Fibroblast of the aortic adventitia (primary cell): Measurements from ENCODE around the gene ALPL. TPM values are rescaled to one million over a fixed set of nuclear protein-coding genes. Genes with fewer than 3 reads are reported as not detected.

ENCODE experiments used
- DNase-seq: peaks from one replicate; pipeline ENCODE4 v3.0.0-alpha.2; 2010; ENCODE audit warnings: low read depth
- H3K4me3 ChIP-seq: 2 replicates; pipeline ENCODE4 v1.5.1; 2011; ENCODE audit warnings: low read depth, mild to moderate bottlenecking, control low read depth, low read length, moderate library complexity
- total RNA-seq: library from RNA; depleted of rRNA; stranded (reverse); fragments of >200 nt; gene quantifications from 2 replicates; pipeline ENCODE4 v1.2.3, GENCODE V29; 2012; ENCODE audit warnings: low replicate concordance
- TF ChIP-seq, protein P1 (sequence below): IDR thresholded peaks from 2 replicates; pipeline ENCODE4 v1.5.1; 2011; ENCODE audit warnings: mild to moderate bottlenecking, low read length, control low read depth, inconsistent platforms; ENCODE audit not compliant: insufficient read depth

The ALPL gene
- total RNA-seq, 1 donor, result 1.1 TPM

DNA sequence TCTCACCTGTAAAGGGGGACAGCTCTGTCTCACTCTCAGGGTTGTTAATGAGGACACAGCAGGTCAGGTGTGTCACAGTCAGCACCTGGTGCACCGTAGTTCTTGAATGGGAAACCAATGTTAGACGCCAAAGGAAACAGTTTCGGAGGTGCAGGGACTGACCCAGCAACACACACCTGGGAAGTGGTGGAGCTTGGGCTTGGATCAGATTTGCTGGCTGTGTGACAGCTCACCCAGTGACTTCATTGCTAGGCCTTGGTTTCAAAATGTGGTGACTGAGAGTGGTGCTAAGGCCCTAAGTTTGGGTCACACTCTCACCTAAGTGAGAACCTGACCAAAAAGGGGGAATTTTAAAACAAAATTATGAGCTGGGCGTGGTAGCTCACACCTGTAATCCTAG is 34.9 kb downstream of the ALPL start:
- H3K4me3 ChIP-seq, result no peak overlapping the region
- DNase-seq, result no peak
- TF ChIP-seq, protein P1, sequence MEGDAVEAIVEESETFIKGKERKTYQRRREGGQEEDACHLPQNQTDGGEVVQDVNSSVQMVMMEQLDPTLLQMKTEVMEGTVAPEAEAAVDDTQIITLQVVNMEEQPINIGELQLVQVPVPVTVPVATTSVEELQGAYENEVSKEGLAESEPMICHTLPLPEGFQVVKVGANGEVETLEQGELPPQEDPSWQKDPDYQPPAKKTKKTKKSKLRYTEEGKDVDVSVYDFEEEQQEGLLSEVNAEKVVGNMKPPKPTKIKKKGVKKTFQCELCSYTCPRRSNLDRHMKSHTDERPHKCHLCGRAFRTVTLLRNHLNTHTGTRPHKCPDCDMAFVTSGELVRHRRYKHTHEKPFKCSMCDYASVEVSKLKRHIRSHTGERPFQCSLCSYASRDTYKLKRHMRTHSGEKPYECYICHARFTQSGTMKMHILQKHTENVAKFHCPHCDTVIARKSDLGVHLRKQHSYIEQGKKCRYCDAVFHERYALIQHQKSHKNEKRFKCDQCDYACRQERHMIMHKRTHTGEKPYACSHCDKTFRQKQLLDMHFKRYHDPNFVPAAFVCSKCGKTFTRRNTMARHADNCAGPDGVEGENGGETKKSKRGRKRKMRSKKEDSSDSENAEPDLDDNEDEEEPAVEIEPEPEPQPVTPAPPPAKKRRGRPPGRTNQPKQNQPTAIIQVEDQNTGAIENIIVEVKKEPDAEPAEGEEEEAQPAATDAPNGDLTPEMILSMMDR, result no peak

DNA sequence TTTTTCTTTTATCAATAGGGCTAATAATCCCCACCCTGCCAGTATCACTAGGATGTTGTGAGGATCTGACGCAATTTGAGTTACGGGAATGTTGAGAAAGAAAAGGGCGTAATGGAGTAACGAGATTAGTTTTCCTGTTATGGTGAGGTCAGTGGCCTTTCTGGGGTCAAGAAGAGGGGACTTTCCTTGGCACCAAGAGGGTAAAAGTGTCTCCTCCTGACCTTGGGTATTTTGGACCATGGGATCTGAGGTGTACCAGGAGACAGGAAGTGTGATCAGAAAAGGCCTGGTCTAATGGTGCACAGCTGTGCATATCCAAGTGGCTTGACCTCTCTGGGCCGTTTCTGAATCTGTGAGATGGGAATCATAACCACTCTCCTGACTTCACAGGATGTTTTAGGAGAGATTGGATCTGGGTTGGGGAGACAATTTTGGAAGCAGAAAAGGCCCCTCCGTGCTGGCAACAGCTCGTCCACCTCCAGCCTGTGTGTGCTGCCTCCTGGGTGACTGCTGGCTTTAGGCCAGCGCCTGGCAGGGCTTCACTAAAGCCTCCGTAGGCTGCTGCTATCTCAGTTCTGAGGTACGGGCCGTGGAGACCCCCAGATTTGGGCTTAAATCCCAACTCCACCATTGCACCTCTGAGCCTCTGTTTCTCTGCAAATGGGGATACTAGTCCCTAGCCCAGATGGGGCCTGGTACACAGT is 37.1 kb downstream of the ALPL start:
- TF ChIP-seq, protein P1, result no peak
- peak; percentile 14 for DNase-seq
- no peak overlapping the region for H3K4me3 ChIP-seq

DNA sequence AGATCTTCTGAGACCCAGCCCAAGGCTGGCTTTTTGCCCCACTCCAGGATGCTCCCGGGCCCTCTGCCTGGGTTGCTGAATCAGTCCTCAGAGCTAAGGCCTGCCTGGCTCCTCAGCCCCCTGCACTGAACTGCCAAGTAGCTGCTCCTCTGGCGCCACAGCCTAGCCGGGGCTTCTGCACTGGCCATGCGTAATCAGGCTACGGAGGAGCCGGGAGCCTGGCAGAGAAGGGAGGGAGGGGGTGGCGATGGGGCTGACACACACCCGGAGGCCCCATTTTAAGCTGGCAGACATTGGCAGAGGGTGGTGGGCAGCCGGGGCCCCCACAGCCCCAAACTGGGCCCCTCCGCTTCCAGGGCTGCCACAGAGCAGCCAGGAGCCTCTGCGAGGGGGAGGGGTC is 38.7 kb downstream of the ALPL start:
- TF ChIP-seq, protein P1, result no peak
- no peak for DNase-seq
- no peak overlapping the region for H3K4me3 ChIP-seq

DNA sequence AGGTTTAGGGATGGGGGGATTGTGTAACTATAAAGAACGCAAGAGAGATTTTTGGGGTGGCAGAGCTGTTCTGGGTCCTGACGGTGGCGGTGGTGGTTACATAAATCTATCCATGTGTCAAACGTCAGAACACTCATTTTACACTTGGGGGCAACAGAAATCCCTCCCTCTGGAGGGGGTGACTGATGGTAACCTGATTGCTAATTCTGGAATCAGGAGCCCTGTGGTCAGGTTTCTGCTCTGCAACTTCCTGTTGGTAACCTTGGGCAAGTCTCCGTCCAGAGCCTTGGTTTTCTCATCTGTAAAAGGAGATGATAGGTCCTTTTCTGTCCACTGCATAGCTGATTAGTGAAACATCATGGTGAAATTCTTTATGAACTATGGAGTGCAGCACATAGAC is 40.9 kb downstream of the ALPL start:
- TF ChIP-seq, protein P1, result no peak
- peak; percentile 19 for DNase-seq
- H3K4me3 ChIP-seq, result no peak overlapping the region

DNA sequence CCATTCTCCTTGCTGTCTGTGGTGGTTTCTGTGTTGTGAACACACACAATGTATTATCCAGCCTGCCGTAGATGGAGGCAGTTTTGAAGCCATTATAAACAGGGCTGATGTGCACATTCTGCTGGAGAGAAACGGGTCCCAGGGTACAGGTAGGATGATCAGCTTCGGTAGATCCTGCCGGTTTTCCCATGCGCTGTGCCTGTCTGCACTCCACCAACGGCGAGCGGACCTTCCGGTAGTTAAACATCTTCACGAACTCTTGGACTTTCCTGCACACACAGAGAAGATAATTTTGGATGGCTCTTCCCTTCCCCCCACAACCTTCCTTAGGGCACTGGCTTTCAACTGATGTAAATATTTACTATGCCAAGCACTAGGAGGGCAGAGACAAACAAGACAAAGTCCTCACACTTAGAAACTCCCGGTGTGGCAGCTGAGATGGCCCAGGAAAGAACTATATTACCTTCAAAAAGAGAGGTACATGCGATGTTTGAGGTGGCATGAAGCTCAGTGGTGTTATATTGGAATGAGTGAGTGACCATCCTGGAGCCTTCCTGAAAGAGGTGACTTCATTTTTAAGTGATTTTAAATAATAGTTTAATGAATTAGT is 41.7 kb downstream of the ALPL start:
- TF ChIP-seq, protein P1, result no peak
- no peak for DNase-seq
- no peak overlapping the region for H3K4me3 ChIP-seq

DNA sequence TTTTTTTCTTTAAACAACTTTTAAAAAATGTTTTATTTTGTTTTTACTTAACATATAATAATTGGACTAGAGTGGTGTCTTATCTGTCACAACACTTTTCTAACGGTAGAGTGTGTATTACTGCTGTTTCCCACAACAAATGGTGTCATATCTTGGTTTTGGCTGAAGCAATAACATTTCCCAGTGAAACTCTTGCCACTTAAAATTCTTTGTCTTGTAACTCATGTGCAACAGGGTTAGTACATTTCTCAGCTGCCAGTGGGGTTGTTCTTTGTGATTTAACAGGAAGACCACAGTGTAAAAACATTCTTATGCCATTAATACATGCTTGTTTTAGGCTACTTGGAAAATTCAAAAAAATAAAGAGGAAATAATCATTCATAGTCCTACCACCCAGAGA is 43.5 kb downstream of the ALPL start:
- peak; percentile 96 for DNase-seq
- no peak overlapping the region for H3K4me3 ChIP-seq
- TF ChIP-seq, protein P1, result no peak
